ENCODE measurements around the gene ETV3. TPM values are rescaled to one million over a fixed set of nuclear protein-coding genes. Genes with fewer than 3 reads are reported as not detected.

Gene ETV3
- total and polyA plus RNA-seq, 2 of the 13 experiments (the other 11 are each of a cell fraction or from before 2014, with no cell fraction given), result 4.2 to 5.8 TPM

GRCh38 chr1:157156058-157156541 is 17.9 kb upstream of the ETV3 start:
- FAIRE-seq, result peak; percentile 53
- no peaks in the 10 kb centered on the region for H4K20me1 ChIP-seq (ENCODE audit: insufficient read depth, low read length)
- no peaks in the 10 kb centered on the region for H3K79me2 ChIP-seq (ENCODE audit: insufficient read depth, low read length)
- ChIA-PET CTCF (ENCODE audit: low intra/inter-chr PET ratio, low total read pairs) (interaction anchor here (5.1 kb wide), 1 partner anchor 67 kb away, joined by 71 read pairs; no protein-coding TSS in a partner anchor), POLR2A (interaction anchor here (1.7 to 2.3 kb wide), 2 partner anchors 15 to 66 kb away, joined by 5 to 16 read pairs; no protein-coding TSS in a partner anchor)
- DNase-seq (ENCODE audit: low spot score), result peak; percentile 57
- H2AFZ ChIP-seq (ENCODE audit: low read length), result no peak overlapping the region
- H3K27me3 ChIP-seq (ENCODE audit: control insufficient read depth in 1 of 2, insufficient read depth in 2 of 2, low read length in 2 of 2), result peaks cover 3 to 21% of the 10 kb centered on the region in 2 experiments; a peak in 4 of 5 replicates
- in situ Hi-C loops (cut with HindIII; ENCODE audit: extremely low pct_ligation_motif_present, low pct_unique_long_range_greater_than_20kb), result no loop called here
- peak overlapping the region; percentile 81 for H3K4me2 ChIP-seq (ENCODE audit: low read depth, low read length)
- H3K4me3 ChIP-seq (replicated peaks in 1 of 3; ENCODE audit: insufficient read depth in 1 of 3, low read depth in 2 of 3, low read length in 3 of 3), result peak overlapping the region; percentile 21 to 62 (median 56); a peak in 4 of 6 replicates
- H3K9me3 ChIP-seq (ENCODE audit: low read length), result no peaks in the 10 kb centered on the region
- H3K4me1 ChIP-seq (ENCODE audit: insufficient read depth, low read length), result peaks cover 31% of the 10 kb centered on the region
- no TSS peak for BruUV-seq (replicated peaks)
- H3K9ac ChIP-seq (ENCODE audit: insufficient read depth, low read depth, low read length), result no peak overlapping the region
- under 1% methylated on average over 14 of the region's 14 CpGs for WGBS (ENCODE audit: low lambda C conversion rate)
- peak; percentile 80 for ATAC-seq
- H3K27ac ChIP-seq (ENCODE audit: extremely low read length, insufficient read depth, low read length), result no peak overlapping the region
- intact Hi-C loops (cut with micrococcal nuclease; ENCODE audit: unreplicated experiment), result no loop called here
- H3K36me3 ChIP-seq (replicated peaks in 1 of 2; ENCODE audit: control insufficient read depth in 1 of 2, insufficient read depth in 2 of 2, low read length in 2 of 2), result no peaks in the 10 kb centered on the region
- TF ChIP-seq ZNF251 (CRISPR knock-in tag; IDR thresholded peaks at IDR 0.05) (no peak), ZNF263 (CRISPR knock-in tag; IDR thresholded peaks at IDR 0.05) (peak; percentile 44), MAZ (IDR thresholded peaks at IDR 0.05; ENCODE audit: borderline replicate concordance, low read depth, low read length) (peak; percentile 35; the same call in 1 of the 2 replicates), MAZ (CRISPR knock-in tag; IDR thresholded peaks at IDR 0.05; ENCODE audit: low read depth) (no peak; the same call in 1 of the 2 replicates), SALL1 (CRISPR knock-in tag; IDR thresholded peaks at IDR 0.05) (peak; percentile 55), ZNF691 (CRISPR knock-in tag; IDR thresholded peaks at IDR 0.05; ENCODE audit: borderline replicate concordance, low read depth) (no peak), HMGXB4 (CRISPR knock-in tag; IDR thresholded peaks at IDR 0.05; ENCODE audit: borderline replicate concordance in 1 of 2, low read depth in 1 of 2) (peak in 1 of 2 experiments; percentile 26; a peak in 1 of 4 replicates), PATZ1 (CRISPR knock-in tag; IDR thresholded peaks at IDR 0.05) (peak; percentile 80), XRCC5 (optimal IDR thresholded peaks at IDR 0.05; ENCODE audit: low read length) (peak; percentile 88), ERF (CRISPR knock-in tag; IDR thresholded peaks at IDR 0.05) (peak; percentile 55; the same call in 1 of the 2 replicates), LBX2 (CRISPR knock-in tag; IDR thresholded peaks at IDR 0.05; ENCODE audit: borderline replicate concordance) (no peak), STAG1 (CRISPR knock-in tag; IDR thresholded peaks at IDR 0.05) (peak; percentile 89), TAF15 (IDR thresholded peaks at IDR 0.05; ENCODE audit: low read depth, low read length, poor library complexity, severe bottlenecking) (no peak), ZNF563 (CRISPR knock-in tag; IDR thresholded peaks at IDR 0.05) (no peak), ZBTB7B (CRISPR knock-in tag; IDR thresholded peaks at IDR 0.05) (peak; percentile 65), ZNF205 (CRISPR knock-in tag; IDR thresholded peaks at IDR 0.05) (no peak), TEAD3 (CRISPR knock-in tag; optimal IDR thresholded peaks at IDR 0.05; ENCODE audit: borderline replicate concordance) (peak; percentile 93)
- TF ChIP-seq, protein P1, sequence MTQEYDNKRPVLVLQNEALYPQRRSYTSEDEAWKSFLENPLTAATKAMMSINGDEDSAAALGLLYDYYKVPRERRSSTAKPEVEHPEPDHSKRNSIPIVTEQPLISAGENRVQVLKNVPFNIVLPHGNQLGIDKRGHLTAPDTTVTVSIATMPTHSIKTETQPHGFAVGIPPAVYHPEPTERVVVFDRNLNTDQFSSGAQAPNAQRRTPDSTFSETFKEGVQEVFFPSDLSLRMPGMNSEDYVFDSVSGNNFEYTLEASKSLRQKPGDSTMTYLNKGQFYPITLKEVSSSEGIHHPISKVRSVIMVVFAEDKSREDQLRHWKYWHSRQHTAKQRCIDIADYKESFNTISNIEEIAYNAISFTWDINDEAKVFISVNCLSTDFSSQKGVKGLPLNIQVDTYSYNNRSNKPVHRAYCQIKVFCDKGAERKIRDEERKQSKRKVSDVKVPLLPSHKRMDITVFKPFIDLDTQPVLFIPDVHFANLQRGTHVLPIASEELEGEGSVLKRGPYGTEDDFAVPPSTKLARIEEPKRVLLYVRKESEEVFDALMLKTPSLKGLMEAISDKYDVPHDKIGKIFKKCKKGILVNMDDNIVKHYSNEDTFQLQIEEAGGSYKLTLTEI (CRISPR knock-in tag; conservative IDR thresholded peaks at IDR 0.05), result no peak
